Measurements from ENCODE around the gene CTNNBL1.
"Not testable (repeated sequence)": the region's sequence is repeated elsewhere in the genome, so short reads cannot be mapped to it uniquely, and the experiment has no call there.

CTNNBL1 gene

DNA sequence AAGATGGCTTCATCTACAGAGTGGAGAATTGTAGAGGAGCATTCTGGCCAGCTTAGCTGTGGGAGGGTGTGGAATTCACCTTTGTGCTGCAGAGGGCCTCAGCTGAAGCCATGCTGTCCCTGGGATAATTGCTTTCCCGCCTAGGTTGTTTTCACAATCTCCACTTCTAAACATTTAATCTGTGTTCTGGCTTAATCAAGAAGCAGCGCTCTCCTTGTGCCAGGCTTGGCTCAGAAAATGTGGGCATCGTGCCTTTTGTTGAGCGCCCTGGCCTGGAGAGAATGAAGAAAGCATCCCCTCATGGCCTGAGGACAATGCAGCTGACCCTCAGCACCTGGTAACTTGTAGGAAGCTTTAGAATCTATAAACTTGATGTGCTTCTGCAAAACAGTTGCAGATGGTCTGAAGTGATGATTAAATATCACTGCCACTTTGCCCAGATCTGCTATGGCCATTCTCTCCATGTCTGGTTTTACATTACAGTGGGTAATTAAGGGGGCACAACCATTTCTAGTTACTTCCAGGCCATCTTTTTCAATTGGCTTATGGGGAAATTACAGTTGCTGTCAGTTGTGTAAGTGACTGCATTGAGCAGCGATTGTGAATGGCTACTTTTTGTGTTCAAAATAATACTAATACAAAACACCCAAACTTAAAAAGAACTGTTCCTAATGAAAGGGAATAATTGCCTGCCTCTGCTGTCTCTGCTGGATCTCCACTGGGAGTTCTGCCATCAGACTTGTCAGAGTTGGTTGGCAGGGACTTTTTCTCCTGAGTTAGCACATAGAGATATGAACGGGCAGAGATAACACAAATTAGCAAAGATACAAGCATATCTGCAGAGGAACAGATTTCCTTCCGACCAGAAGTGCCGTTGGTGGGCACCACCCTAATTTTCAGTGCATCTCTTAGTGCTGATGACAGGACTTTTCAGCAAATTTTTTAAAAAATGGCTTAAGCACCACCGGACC is 18.4 kb downstream of the CTNNBL1 start:
- DNase-seq = no peak

DNA sequence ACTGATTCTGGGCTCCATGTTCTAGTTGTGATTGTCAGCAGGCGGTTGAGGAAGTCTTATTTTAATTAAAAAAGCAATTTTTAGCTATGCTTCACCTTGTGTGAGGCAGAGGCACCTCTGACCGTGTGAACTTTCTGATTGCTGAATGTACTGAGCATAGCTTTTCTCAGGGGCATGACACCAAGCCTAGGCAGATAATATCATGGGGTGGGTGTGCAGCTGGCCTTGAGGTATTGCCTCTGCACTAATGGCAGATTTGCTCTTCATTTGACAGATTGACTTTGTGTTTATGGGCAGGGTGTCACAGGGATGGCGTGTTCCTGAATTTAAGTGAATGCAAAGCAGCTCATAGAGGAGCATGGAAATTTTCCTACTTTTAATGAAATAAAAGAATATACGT is 19.6 kb downstream of the CTNNBL1 start:
- no peak for DNase-seq

DNA sequence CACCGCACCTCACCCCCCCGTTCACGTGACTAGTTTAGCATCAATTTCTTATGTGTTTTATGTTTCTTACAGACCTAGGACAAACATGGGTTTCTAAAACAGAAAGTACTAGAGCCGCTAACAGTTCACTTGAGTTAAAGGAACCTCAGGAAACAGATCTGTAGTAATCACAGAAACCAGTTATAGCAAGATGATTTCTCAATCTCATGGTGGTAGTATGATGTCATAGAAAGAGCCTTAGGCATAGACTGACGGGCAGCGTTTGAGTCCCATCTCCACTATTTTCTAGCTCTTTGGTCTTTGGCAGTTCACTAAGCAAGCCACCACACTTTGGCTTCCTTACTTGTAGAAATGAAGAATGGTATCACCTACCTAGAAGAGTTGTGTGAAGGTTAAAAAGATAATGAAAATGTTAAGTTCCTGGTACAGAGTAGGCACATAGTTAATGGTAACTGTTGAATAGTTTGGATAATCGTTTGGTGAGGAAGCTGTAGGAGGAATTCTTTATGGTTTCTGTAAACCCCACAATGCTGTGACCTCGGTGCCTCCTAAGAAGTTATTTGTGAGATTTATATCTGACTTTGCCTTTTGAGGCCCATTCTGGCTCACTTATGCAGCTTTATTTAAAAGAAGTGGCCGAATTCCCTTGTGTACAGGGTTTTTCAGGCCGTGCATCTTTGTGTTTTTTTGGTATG is 21.3 kb downstream of the CTNNBL1 start:
- no peak for DNase-seq

DNA sequence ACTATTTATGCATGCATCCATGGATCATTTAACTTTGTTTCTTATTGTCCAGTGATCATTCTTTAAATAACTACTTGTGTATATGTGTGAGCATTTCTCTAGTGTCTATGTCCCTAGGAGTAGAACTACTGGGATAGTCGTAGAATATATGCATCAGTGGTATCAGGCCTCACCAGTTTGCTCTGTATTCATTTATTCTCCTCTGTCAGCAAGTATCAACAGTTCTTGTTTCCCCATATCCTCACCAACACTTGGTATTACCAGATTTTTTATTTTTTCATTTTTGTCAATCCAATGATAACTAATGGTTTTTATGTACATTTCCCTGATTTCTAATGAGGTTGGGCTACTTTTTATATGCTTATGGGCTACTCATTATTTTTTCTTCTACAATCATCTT is 27.9 kb downstream of the CTNNBL1 start:
- no peak for DNase-seq

DNA sequence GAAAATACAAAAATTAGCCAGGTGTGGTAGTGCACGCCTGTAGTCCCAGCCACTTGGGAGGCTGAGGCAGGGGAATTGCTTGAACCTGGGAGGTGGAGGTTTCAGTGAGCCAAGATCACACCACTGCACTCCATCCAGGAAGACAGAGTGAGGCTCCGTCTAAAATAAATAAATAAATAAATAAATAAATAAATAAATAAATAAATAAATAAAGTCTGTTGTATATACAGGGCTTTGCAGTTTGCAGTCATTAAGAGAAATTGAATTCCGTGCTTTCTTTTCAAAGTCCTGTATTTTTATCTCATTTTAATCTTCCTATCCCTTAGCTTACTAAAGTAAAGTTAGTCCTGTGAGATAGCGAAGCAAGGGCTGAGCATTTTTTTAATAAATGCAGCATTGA is 28.5 kb downstream of the CTNNBL1 start:
- not testable (repeated sequence) for DNase-seq

DNA sequence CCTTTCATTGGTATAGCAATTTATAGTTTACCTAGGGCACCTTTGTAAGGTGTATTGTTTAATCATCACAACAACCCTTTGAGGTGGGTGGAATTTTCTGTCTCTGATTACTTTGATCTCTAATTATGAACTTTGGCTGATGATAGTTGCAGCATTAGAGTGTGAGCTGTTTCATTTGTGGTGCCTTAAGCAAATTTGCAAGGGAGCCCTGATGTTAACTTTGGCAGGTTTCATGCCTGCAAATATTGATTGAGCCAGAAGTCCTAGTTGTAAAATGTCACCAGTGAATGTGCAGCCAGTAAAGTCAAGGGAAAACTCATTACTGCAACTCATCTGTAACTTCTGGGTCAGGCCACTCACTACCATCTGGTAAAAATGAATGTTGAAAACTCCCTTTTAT is 29.8 kb downstream of the CTNNBL1 start:
- DNase-seq = no peak

DNA sequence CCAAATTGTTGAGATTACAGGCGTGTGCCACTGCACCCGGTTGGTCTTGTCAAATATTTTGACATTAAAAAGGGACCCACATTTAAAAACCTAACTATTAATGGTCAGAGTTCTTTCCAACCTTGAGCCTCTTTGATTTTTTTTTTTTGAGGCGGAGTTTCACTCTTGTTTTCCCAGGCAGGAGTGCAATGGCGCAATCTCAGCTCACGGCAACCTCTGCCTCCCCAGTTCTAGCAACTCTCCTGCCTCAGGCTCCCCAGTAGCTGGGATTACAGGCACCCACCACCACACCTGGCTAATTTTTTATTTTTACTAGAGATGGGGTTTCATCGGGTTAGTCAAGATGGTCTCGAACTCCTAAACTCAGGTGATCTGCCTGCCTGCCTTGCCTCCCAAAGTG is 31.3 kb downstream of the CTNNBL1 start:
- DNase-seq = no peak

DNA sequence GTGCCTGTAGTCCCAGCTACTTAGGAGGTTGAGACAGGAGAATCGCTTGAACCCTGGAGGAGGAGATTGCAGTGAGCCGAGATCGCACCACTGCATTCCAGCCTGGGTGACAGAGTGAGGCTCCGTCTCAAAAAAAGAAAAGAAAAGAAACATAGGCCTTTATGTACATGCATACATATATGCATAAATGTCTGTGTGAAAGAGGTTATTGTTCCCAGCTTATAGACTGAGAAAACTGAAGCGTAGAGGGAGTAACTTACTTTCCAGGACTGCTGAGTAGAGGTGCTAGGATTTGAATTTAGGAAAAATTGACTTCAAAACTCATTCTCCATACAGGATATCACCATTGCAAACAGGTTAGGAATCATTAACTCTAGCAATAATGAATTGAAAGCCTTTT is 32.0 kb downstream of the CTNNBL1 start:
- no peak for DNase-seq

DNA sequence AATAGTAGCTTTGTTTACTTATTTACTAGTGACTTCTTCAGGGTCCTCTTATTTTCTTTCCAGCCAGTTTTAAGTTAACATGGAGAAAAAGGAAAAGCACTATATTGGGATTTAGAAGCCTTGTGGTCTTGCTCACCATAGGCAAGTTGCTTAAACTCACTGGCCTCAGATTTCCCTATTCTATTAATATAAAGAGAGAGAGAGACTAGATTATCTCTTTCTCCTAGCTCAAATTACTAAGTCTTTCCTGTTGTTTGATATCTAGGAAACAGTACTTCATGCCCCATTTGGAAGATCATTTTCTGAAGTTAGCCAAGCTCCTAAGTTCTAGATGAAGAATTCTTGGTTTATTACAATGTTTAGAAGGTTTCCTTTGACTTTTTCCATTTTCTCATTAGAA is 32.5 kb downstream of the CTNNBL1 start:
- DNase-seq = no peak

DNA sequence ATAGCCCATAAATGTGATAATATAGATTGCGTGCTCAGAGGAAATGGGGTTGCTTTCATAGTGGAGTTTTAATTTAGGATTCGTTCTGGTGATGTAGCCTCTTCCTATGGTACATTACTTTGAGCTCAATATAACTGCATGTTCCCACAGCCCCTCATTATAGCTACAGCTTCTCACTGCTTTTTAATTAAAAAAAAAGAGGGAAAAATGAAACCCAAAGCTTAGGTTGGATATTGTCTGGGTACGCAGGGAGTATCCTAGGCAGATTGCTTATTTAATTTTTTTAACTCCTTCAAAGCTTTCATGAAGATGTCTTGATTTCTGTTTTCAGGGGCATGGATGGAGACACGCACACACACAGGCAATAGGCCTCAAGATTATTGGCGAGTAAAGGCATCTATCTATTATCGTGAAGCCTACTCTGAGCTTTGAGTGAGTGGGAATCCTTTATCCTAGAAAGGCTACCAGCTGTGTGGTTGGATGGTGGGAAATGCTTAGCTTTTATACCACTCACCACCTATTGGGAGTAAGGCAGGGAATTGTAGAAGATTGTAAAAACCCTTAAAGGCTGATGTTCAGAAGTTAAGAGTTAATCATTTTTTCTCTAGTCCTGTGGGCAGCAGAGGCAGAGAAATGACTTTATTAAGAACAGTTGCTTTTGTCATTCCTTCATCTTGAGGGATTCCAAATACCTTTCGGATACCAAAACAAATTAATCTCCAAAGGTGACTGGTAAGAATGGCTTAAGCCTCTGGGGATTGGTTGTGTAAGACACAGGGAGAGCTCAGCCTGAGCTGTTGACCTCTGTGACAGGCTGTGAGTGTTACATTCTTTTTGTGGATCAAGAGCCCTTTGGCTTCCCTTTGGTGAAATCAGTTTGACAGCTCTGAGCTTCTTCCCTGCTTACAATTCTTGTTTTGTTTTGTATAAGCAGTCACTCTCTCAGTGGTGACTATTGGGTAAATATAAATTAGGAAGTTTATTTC is 33.4 kb downstream of the CTNNBL1 start:
- no peak for DNase-seq

DNA sequence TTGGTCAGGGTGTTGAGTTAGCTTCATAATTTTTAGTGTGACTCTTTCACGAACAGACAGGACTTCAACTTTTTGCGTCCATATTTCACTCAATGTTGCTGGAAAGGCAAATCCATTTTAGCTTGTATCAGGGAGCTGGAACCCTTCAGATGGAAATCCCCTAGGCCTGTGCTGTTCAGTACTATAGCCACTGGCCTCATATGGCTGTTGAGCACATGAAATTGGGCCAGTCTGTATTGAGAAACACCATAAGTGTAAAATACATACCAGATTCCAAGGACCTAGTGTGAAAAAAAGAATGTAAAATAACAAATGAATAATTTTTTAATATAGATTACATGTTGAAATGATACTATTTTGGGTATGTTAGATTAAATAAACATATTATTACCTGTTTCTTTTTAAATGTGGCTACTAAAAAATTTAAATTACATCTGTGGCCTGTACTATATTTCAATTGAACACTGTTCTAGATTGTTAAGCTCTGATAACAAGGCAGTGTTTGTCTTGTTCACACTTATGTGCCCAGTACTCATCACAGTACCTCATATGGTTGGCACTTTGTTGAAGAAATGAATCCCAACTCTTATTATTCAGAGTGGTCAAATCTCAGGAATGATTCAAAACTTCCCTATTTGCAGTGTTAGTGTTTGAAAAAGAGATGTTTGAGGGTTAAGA is 34.3 kb downstream of the CTNNBL1 start:
- DNase-seq = no peak

DNA sequence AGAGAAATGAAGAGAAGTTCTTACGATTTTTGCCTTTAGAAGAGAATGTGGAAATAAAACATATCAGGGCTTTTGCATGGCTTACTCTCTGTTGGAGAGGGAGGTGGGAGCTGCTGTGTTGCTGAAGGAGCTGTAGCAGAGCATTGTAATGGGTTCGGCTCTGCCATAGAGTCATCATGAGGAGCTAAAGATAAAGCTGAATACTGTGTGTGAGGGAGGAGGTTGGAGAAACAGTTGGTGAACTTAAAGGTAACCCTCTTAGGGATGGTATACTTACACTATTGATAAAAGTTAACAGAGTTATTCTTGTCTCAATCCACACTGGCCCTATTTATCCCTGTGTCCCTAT is 34.8 kb downstream of the CTNNBL1 start:
- DNase-seq = no peak

DNA sequence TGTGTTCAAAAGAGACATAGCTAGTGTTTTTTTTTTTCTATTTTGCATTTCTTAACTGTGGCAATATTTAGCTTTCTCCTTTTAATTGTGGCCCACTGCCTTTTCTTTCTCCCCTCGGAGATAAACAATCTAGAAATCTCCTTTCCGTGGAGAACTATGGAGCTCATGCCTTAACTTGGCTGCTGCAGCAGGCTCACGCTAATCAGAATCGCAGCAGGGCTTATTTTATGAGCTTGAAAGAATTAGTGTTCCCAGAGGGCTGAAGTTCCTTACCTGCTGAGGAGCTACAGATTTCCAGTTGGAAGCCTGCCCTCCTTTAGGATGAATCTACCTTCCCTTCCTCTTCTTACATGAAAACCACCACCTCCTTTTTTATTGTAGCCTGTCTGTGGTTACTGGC is 35.6 kb downstream of the CTNNBL1 start:
- DNase-seq = no peak

DNA sequence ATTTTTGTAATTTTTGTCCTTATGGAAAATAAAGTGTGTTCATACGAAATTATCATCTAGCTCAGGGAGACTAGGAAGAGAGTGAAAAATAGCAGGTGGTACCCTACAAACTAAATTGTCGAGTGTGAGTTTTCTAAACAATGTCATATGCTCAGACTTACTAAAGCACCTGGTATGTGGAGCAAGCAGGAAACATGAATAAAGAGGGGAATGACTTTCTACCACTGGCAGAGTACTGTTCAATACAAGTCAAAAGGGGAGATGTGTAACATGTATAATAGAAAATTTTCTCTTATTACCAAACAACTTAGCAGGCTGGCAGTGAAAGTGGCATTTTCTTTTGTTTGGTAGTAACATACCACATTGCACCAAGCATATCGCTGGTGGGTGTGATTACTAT is 36.1 kb downstream of the CTNNBL1 start:
- peak; percentile 17 for DNase-seq

DNA sequence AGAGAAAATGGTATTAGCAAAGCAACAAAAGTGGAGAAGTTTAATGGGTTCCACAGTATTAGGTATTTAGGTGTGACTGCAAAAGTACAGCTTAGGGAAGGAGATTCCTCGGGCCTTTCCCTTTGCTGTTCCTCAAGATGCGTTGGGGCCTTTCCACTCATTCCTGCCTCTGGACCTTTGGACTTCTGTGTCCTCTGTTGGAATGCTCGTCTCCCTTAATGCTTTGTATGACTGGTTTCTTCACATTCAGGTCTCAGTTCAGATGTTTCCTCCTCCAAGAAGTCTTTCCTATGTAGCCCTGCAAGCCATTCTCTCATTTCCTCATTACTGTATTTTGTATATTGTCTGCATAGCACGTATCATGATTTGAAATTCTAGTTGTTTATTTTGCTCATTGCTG is 39.6 kb downstream of the CTNNBL1 start:
- no peak for DNase-seq

DNA sequence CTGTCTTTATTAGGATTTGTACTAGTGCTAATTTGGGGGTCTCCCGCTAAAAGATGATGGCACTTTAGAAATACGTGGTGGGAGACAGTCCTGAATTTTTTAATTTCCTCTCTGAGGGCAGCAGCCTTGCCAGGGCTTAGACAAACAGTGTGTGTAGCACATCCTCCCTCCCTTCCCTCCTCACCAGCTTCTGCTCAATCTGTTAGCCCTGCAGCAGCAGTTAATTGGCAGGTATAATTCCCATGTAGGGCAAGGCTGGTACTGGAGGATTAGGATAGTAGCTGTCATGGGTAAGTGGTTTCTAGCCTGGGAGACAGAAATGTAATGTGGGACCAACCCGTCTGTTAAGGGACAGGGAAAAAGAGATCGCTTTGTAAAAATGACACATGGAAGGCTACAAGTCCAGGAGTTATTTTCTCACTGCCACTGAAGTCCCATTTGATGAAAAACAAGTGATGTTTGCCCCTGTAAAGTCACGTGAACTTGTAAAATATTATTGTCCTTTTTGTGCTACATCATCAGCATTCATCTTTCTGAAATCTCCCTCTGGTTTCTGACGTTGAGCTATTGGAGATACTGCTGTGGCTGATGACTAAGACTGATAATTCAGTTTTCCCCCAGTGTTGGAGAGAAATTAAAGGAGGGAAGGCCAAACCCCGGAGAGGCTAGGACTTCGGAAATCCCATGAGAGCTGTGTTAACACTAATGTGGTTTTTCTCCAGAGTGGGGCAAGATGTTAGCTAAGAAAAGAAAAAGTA is 40.6 kb downstream of the CTNNBL1 start:
- DNase-seq = no peak

DNA sequence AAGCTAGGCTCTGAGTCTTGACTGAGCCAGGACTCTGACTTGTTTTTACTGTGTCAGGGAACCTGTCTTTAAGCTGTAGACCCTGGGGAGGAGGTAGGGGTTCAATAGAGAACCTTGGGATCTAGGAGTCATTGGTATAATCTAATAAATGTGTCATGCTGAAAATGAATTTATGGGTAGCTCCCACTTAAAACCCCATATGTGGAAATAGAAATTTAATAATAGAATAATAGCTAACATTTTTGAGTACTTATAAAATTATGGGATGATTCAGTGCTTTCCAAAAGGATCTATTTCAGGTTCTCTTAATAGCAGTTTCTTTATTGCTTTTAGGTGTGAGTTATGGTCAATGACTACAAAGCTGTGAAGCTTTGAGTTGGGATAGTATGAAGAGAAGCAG is 41.7 kb downstream of the CTNNBL1 start:
- DNase-seq = no peak

DNA sequence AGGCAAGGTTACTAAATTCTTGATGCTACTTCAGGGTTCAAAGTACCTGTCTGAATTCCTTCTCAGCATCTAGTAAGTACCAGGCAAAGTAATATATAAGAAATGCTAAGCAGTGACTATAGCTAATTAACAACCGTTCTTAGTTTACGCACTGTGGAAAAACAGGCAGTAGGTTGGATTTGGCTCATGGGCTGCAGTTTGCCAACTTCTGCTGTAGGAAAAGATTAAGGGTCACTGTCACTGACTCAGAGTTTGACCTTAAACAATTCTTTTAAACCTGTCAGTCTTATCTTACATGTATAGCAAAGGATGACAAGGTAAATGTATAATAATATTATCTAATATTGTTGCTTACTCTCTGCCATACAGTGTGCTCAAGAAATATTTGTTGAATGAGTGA is 42.3 kb downstream of the CTNNBL1 start:
- no peak for DNase-seq

DNA sequence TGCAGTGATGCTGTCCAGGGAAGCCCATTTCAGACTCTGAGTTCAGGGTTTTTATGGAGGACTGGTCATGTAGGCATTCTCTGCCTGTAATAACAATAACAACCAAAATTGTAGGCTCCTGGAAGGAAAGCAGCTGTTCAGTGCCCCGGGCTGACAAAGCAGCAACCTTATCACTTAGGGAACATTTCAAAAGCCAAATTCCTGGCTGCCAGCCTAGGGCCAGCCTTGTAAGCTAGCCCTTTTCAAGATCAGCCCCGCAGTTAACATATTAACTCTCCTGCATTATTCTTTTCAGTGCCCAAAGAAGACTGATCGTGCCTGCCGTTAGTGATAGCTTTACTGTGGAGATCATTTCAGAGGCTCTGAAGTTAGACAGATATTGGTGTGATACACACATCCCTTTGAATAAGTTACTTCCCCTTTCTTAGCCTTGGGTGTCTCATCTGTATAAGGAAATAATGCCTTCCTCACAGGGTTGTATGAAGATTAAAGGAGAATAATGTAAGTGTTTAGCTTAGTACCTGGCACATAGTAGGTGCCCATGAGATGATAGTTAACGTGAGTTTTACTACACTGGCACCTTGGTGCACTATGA is 44.1 kb downstream of the CTNNBL1 start:
- DNase-seq = no peak

DNA sequence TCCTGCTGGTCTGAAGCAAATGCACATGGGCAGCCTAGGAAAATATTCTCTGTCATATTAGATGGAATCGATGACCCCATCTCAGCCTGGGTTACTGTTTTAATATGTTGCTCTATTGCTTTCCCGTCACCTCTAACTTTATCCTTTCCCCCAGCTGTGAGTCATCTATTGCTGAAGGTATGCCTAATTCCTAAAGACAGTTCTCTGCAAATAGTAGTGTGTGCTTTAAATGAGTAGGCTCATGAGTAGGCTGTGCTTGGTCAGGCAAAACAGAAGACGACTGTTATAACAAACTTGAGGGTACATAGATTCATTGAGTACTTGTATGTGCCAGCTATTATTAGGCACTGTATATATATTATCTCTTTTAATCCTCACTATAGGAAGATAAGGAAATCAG is 47.2 kb downstream of the CTNNBL1 start:
- DNase-seq = no peak

DNA sequence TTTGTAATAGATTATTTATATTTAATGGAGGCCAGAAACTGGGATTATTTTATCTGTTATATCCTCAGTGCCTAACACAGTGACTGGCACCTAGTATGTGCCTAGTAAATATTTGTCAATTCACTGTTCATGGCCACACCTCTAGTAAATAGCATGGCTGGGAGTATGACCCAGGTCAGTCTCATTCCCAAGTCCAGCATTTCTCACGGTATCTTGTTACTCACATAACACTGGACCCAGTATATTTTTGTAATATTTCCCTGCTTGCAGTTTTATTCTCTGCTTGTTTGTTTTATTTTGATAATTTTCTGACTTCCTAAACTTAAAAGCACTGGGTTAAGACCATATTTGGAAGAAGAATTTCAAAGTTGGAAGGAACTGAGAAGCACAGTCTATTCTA is 47.7 kb downstream of the CTNNBL1 start:
- DNase-seq = no peak

Measured in 8988T (cell line).